SKM-1 treated with dmso at 0.1 percent for 144 hours (cell line): Measurements from ENCODE around the gene TMEM236.

ENCODE experiments used
- DNase-seq: peaks from one replicate; lab custom pipeline; 2025; ENCODE audit not compliant: unreplicated experiment; lab: John Stamatoyannopoulos, UW

The TMEM236 gene

DNA sequence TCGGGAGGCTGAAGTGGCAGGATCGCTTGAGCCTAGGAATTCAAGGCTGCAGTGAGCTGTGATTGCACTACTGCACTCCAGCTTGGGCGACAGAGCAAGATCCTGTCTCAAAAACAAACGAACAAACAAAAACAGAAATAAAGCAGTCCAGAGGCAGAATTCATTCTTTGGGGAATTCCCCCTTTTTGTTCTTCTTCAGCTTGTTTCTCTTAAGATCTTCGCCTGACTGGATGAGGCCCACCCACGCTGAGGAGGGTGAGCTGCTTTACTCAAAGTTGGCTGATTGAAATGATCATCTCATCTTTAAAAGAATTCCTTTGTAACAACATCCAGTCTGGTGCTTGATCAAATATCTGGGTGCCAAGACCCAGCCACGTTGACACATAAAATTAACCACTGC lies 67.8 kb downstream of the TMEM236 start:
- DNase-seq = no peak

DNA sequence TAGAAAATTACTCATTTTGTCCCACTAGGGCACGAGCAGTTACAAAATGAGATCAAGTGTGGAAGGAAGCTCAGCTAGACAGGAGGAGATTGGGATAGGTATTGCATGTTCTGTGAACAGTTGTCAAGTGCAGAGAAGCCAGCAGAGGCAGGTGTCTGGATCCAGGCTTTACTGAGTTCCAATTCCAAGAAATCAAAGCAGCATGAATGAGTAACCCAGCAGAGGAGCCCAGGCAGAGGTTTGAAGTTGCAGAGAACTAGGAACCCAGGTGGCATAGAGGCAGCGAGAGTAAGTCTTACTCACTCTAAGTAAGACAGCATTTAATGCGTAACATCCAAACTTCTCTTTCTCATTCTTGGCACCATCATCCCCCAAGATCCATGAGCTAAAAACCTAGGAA lies 68.9 kb downstream of the TMEM236 start:
- no peak for DNase-seq

DNA sequence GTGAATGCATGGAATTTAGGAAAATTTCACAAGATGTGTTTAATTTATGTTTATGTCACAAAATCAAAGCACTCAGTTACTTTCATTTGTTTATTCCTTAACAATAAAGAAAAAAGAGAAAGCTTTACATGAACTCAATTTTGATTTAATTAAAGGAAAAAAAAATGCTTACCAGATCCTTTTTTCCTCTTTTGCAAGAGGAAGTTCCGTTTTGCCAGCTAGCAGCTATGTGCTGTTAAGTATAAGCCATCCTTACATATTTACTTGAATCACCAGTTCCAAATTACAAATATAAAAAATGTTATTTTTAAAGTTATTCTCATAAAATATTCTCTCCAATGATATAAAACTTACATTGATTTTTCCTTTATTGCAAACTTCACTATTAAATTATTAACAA lies 69.9 kb downstream of the TMEM236 start:
- DNase-seq = no peak

DNA sequence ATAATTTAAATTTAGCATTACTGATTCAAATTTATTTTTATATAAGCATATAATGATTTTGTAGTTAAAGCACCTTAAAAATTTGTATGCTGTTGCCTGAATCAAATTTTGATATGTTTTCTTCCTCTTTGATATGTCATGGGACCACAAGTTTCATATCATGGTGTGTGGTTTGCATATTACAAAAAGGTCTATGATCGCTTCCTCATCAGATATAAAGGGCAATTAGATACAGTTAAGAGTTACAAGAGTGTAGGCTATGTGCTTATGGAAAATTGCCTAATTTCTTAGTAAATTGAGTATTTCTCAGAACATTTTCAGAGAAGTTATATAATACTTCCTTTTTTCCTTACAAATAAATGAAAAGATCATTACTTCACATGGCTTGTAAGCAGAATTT lies 79.3 kb downstream of the TMEM236 start:
- DNase-seq = no peak

DNA sequence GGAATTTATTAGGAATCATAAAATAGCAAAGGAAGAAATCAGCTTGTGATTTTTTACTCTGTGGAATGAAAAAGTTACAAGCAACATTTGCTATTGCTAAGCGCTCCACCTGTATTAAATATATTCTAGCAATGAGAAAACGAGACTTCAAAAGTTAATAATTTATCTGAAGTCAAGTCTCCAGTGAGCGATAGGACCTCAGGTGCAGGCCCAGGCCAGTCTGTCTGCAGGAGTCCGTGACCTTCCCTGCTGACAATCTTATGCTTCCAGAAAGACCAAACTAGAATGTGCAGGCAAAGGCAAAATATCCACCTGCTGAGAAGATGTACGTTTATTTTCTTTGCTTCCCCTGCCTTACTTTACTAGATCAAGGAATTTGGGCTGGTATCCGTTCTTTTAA lies 79.9 kb downstream of the TMEM236 start:
- no peak for DNase-seq

DNA sequence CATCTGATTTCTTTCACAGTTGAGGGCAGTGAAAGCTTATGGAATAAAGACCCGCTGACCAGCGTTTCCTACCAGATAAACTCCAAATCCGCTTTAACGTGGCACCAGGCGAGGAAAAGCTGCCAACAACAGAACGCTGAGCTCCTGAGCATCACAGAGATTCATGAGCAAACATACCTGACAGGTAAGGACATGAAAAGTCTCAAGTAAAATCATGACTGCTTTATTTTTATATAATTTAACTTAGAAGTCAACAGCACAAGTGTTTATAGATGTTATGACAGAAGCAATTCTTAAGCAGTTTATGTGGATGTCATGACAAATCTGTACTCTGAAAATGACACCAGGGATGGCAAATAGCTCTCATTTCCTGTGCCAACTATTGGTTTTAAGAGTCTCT lies 81.7 kb downstream of the TMEM236 start:
- no peak for DNase-seq

DNA sequence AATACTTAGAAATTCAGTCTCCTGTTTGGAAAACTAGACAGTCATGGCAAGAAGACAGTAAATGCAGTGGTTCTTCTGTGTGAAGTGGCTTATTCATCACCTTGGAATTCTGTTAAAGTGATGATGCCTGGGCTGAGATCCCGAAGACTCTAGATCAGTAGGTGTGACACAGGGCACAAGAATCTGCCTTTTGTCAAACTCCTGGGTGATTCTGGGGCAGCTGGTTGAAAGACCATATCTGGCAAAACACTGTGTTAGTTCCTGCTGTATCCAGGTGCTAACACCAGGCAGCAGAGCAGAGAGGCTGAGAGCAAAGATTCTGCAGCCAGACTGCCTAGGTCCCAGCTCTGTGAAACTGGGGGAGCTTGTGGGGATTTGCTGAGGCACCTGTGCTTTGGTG lies 83.7 kb downstream of the TMEM236 start:
- DNase-seq = no peak

DNA sequence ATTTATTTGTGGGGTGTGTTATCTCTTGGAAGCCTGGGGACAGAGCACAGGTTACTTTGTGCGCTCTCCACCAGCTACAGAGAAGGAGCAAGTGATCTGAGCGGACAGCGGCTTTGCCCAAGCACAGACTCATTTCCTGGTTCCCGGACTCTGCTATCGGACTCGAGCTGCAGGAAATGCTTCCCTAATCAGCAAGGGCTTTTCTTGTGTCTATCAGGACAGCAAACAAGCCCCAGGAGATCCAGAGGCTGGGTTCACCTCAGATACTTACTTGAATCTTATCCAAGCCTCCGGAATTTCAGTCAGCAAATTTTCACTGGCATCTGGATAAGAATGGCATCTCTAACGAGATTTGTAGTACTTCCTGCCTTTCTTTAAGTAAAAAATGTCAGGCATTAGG lies 84.9 kb downstream of the TMEM236 start:
- no peak for DNase-seq

DNA sequence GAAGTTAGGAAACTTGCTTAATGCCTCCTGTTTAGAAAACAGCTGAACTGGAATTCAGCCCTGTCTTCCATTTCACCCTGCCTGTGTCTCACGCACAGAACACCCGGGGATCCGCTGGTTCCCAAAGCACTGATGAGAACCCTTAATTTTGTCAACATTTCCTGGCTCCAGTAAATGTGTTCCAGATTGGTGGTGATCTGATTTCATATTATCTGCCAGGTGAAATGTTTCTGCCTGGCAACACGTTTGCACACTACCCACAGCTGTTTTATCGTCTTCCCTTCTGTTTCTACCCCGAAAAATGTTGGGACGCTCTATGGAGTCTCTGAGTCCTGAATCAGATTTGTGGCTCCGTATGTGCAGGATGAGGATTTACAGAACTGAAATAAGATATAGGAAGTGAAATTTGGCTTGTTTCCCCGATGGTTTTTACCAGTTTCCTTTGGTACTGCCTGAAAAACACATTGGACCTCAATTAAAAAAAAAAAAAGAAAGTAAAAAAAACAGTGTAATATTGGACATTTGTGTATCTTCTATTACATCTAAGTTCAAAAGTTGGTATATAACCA lies 86.2 kb downstream of the TMEM236 start:
- DNase-seq = no peak

DNA sequence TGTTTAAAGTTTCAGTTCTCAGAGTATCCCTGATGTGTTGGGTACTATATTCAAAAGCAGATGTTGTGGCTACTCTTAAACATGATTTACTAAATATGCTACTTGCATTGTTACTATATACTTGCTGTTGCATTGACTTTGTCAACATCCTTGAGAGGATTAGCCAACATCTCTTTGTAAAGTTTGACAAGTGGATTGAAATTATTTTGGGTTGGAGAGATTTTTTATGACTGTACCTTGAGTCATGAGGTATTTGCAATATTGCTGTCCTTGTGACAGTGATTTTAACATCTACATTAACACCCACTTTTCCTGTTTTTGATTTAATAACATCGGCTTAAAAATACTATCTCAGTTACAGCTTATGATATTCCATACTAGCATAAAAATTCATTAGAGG lies 89.0 kb downstream of the TMEM236 start:
- DNase-seq = no peak

DNA sequence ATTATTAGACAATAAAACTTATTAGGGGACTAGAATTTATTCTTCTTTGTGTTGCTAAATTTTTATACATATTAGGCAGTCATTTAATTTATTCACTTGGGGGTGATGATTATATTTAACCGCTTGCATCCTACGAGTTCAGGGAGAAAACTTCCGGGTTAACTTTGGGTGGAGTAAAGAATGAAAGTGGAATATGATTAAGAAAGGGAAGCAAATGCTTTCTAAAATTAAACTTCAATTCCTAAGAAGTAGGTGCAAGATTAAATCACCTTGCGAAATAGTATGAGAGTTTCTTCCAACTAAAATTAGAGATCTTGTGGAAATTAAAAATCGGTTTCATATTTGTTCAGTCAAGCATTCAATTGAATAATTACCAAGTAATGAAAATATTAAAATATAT lies 90.6 kb downstream of the TMEM236 start:
- DNase-seq = no peak

DNA sequence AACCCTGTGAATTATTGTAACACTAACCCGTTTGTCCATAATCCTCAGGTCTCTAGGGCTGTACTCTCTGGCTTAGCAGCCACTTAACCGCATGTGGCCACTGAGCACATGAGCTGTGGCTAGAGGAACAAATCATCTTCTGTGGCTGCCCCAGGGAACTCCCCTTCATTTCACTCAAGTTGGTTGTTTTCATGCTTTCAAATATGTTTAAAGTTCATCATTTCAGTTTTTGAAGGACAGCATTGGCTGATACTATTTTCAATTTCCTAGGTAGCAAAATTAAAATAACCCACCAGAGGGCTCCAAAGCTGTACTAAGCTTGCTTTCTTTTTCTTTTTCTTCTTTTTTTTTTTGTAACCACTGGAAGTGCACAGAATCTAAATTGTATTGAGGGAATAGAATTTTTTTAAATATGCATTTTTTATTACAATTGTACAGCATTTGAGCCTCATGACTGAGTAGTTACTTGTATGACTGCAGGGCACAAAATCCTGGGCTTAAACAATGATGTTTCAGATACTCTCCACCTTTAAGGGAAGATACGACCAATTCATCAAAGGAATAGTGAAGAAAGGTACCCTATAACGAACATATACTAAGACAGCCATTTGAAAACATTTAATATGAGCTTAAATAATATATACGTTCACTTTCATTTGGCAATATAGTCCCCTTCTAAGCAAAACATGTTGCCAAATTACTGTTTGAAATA lies 95.7 kb downstream of the TMEM236 start:
- DNase-seq = no peak

DNA sequence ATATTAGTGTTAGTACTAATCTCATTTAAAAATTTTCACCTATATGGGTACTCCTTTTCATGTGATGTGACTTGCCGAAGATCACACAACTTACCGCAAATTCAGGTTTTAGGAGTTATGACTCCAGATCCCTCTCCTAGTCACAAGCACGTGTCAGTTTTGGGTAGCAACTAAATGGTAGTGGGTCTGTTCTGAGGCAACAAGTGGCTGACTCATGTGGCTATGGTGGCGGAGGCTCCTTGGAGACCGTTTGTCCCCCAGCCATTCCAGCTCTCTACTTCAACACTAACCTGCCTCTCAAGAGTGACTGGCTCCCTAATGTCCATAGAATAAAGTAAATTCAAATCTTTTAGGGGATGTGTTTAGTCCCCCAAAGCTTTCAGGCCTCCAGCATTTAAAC lies 96.6 kb downstream of the TMEM236 start:
- no peak for DNase-seq
